Mucosa of gallbladder (tissue), 1 donor: ENCODE data around the gene GP2. TPM values are rescaled to one million over a fixed set of nuclear protein-coding genes. Genes with fewer than 3 reads are reported as not detected.

ENCODE experiments used
- DNase-seq: peaks from one replicate; pipeline ENCODE4 v3.0.0-alpha.2; 2020; ENCODE audit warnings: low spot score
- total RNA-seq: library from RNA; stranded (reverse); gene quantifications from one replicate; pipeline ENCODE4 v1.2.1, GENCODE V29; 2021
- donor health status: DM: no; HTN: no; CAD: no.

The GP2 gene
- total RNA-seq, 1 donor from 2014 or later: 558 TPM

GRCh38 chr16:20307240-20307671 lies 20.1 kb downstream of the GP2 start:
- no peak for DNase-seq

GRCh38 chr16:20306401-20306800 lies 20.9 kb downstream of the GP2 start:
- no peak for DNase-seq

- DNase-seq: no peak
These were observed 24.3 kb downstream of the GP2 start for GRCh38 chr16:20303012-20303411.

GRCh38 chr16:20302389-20302788 lies 24.9 kb downstream of the GP2 start:
- DNase-seq: no peak

GRCh38 chr16:20301840-20302239 lies 25.5 kb downstream of the GP2 start:
- no peak for DNase-seq

DNA sequence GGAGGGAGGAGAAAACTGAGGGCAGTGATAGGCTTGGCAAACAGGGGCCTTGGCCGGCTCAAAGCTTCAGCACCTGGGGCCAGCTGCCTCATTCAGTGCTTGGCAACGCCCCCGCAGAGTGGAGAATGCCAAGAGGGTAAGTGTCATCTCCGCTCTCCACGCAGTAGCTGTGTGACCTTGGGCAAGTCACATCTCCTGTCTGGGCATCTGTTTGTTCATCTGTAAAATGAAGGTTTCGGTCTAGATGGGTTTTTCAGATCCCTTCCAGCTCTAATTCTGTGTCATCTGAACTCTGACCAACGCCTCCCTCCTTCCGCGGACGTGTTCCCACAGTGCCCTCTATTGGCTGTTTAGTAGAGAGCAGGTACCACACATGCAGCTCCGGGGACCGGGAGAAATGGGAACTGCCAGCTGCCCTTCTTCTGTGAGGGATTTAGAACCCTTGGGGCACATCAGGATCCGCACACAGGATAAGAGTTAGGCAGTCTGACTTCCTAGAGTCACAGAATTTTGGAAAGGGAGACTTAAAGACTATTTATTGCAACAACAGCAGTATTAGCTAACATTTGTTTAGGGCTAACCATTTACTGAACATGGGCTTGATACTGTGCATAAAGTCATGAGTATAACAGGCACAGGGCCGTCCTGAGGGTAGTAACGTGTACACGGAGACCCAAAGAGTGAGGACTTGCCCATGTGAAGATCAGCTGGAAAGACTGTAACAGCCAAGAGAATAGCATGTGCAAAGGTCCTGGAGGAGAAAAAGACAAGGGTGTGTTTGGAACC lies 26.8 kb downstream of the GP2 start:
- DNase-seq: peak; percentile 48

- DNase-seq: no peak
These were observed 28.9 kb downstream of the GP2 start for GRCh38 chr16:20298452-20298851.

- DNase-seq: no peak
These were observed 35.8 kb downstream of the GP2 start for GRCh38 chr16:20291208-20292206.

DNA sequence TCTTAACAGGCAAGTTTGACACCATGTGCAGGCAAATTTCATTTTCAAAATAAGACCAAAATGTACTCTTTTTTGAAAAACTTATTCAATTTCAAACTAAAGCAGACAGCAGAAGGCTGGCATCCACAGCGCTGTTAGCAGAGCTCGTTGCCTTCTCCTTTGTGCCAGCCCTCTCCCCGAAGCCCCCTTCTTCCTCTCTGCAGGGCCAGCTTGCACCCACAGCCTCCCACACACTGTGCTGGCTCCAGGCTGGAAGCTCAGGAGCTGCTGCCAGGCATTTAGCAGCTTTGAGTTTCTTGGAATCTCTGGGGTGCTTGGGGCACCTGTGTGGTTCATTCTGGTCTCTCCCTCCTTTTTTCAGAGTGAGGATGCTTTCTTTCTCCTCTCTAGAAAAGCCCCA lies 37.7 kb downstream of the GP2 start:
- DNase-seq: no peak

GRCh38 chr16:20285993-20286499 lies 41.3 kb downstream of the GP2 start:
- no peak for DNase-seq

- no peak for DNase-seq
These were observed 47.1 kb downstream of the GP2 start for GRCh38 chr16:20280259-20280658.

- no peak for DNase-seq
These were observed 55.4 kb downstream of the GP2 start for GRCh38 chr16:20271893-20272292.

DNA sequence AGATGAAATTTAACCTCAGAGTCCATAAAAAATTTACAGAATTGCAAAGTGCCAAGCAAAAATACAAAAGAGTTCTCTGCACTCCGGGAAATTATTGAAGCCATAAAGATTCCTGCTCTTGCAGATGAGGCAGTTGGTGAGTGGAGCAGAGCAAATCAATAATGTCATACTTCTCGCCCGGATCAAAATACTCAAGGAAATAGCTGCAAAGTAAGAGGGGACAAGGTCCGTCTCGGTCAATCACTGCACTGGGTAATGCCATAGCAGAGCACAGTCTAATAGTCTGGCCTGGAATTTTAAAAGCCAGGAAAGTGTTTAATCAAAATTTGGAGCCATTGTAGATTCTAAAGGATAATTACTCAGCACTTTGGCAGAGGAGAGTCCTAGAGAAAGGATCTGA lies 58.9 kb downstream of the GP2 start:
- DNase-seq: peak; percentile 44

GRCh38 chr16:20265019-20265418 lies 62.3 kb downstream of the GP2 start:
- no peak for DNase-seq

DNA sequence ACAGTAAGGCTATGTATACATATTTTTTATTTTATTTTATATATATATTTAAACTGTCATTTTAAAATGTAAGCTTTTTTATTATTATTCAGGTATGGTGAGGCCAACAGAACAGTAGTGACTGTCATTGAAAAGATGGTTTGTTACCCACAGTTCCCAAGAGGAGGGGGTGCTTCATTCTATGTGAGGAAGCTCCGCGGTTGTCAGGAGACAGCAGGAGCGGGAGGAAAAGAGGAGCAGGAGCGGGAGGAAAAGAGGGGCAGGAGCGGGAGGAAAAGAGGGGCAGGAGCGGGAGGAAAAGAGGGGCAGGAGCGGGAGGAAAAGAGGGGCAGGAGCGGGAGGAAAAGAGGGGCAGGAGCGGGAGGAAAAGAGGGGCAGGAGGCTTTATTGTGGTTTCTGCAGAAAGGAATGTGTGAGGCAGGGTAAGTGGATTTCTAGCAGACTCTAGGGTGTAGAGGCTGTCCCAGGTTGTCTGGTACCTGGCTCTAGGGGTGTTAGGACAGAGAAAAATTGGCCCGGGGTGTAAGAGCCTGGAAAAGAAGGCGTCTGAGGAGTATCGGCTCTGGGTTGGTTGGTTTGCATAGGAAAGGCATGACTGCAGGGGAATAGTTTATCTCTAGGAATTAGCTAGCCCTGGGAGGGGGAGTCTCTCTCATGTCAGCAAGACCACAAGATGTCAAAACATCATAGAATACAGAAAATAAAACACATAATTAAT lies 64.0 kb downstream of the GP2 start:
- no peak for DNase-seq

DNA sequence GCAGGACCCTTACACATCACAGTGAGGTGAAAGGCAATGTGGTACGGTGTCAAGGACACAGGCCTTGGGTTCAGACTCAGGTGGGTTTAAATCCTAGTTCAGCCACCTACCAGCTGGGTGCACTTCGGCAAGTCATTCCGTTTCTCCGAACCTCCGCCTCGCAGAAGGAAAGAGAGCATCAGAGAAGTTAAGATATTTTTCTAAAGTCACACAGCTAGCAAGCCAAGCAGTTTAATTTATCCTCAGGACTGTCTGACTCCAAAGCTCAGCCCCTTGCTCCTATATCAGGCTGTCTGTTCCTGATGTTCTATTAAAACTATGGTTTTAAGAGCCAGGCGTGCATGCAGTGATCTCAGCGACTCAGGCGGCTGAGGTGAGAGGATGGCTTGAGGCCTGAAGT lies 65.1 kb downstream of the GP2 start:
- DNase-seq: no peak

GRCh38 chr16:20260215-20261009 lies 66.9 kb downstream of the GP2 start:
- no peak for DNase-seq
